Stimulated activated CD4-positive, alpha-beta T cell treated with anti-CD3 and anti-CD28 coated beads, Interleukin-2, amount 100 ng/mL, for 4 hours (primary cell): ENCODE data around the gene RTN4RL2.
A peak's percentile ranks its signal among the peaks of the same experiment; 100 is the strongest.

Experiments used
- DNase-seq: peaks from one replicate; pipeline ENCODE4 v3.0.0-alpha.2; 2020; ENCODE audit warnings: low read depth

Gene RTN4RL2

GRCh38 chr11:57481315-57481714 is 21.0 kb downstream of the RTN4RL2 start:
- DNase-seq: no peak

- DNase-seq: no peak
These were observed 21.8 kb downstream of the RTN4RL2 start for GRCh38 chr11:57481915-57482781.

- peak; percentile 76 for DNase-seq
These were observed 22.6 kb downstream of the RTN4RL2 start for GRCh38 chr11:57482782-57483561.

- no peak for DNase-seq
These were observed 23.2 kb downstream of the RTN4RL2 start for GRCh38 chr11:57483562-57483918.

GRCh38 chr11:57484141-57484710 is 23.9 kb downstream of the RTN4RL2 start:
- no peak for DNase-seq

- DNase-seq: no peak
These were observed 25.1 kb downstream of the RTN4RL2 start for GRCh38 chr11:57485217-57485990.

- DNase-seq: no peak
These were observed 26.9 kb downstream of the RTN4RL2 start for GRCh38 chr11:57487021-57487778.

- DNase-seq: no peak
These were observed 27.8 kb downstream of the RTN4RL2 start for GRCh38 chr11:57487920-57488659.

GRCh38 chr11:57490456-57491248 is 30.3 kb downstream of the RTN4RL2 start:
- no peak for DNase-seq

- no peak for DNase-seq
These were observed 31.2 kb downstream of the RTN4RL2 start for GRCh38 chr11:57491371-57492061.

- peak; percentile 77 for DNase-seq
These were observed 33.5 kb downstream of the RTN4RL2 start for GRCh38 chr11:57493507-57494503.

GRCh38 chr11:57496109-57496820 is 35.9 kb downstream of the RTN4RL2 start:
- DNase-seq: no peak

- DNase-seq: no peak
These were observed 37.2 kb downstream of the RTN4RL2 start for GRCh38 chr11:57497303-57498247.

GRCh38 chr11:57498540-57498939 is 38.2 kb downstream of the RTN4RL2 start:
- no peak for DNase-seq

- no peak for DNase-seq
These were observed 39.2 kb downstream of the RTN4RL2 start for GRCh38 chr11:57499413-57499982.

- DNase-seq: no peak
These were observed 39.7 kb downstream of the RTN4RL2 start for GRCh38 chr11:57499983-57500461.
